ENCODE results near the gene ULK1. TPM values are rescaled to one million over a fixed set of nuclear protein-coding genes. Genes with fewer than 3 reads are reported as not detected.

ULK1 gene
- total and polyA plus RNA-seq, 2 of the 13 experiments (the other 11 are each of a cell fraction or from before 2014, with no cell fraction given), result 2.8 to 10.1 TPM

- TF ChIP-seq, protein P1, sequence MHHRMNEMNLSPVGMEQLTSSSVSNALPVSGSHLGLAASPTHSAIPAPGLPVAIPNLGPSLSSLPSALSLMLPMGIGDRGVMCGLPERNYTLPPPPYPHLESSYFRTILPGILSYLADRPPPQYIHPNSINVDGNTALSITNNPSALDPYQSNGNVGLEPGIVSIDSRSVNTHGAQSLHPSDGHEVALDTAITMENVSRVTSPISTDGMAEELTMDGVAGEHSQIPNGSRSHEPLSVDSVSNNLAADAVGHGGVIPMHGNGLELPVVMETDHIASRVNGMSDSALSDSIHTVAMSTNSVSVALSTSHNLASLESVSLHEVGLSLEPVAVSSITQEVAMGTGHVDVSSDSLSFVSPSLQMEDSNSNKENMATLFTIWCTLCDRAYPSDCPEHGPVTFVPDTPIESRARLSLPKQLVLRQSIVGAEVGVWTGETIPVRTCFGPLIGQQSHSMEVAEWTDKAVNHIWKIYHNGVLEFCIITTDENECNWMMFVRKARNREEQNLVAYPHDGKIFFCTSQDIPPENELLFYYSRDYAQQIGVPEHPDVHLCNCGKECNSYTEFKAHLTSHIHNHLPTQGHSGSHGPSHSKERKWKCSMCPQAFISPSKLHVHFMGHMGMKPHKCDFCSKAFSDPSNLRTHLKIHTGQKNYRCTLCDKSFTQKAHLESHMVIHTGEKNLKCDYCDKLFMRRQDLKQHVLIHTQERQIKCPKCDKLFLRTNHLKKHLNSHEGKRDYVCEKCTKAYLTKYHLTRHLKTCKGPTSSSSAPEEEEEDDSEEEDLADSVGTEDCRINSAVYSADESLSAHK (CRISPR knock-in tag; IDR thresholded peaks at IDR 0.05; ENCODE audit: borderline replicate concordance), result 0 out of 2 replicates have a peak, but pooled peaks have one; percentile 51
- TF ChIP-seq FOXJ3 (CRISPR knock-in tag; IDR thresholded peaks at IDR 0.05; ENCODE audit: borderline replicate concordance) (peak; percentile 91), ZNF691 (CRISPR knock-in tag; IDR thresholded peaks at IDR 0.05; ENCODE audit: borderline replicate concordance, low read depth) (peak; percentile 95; the same call in 1 of the 2 replicates), ZNF230 (CRISPR knock-in tag; IDR thresholded peaks at IDR 0.05) (peak; percentile 76; the same call in 1 of the 2 replicates), ZNF710 (CRISPR knock-in tag; IDR thresholded peaks at IDR 0.05; ENCODE audit: borderline replicate concordance) (peak; percentile 85), ZNF430 (CRISPR knock-in tag; IDR thresholded peaks at IDR 0.05) (peak; percentile 92), ONECUT2 (CRISPR knock-in tag; IDR thresholded peaks at IDR 0.05) (no peak), MXD1 (CRISPR knock-in tag; IDR thresholded peaks at IDR 0.05) (peak; percentile 92), ZNF850 (CRISPR knock-in tag; conservative IDR thresholded peaks at IDR 0.05) (no peak), ATM (IDR thresholded peaks at IDR 0.05; ENCODE audit: borderline replicate concordance) (no peak), ZNF317 (CRISPR knock-in tag; IDR thresholded peaks at IDR 0.05) (peak; percentile 80; the same call in 1 of the 2 replicates), HNF1B (CRISPR knock-in tag; IDR thresholded peaks at IDR 0.05) (peak; percentile 56)
- TF ChIP-seq, protein P2, sequence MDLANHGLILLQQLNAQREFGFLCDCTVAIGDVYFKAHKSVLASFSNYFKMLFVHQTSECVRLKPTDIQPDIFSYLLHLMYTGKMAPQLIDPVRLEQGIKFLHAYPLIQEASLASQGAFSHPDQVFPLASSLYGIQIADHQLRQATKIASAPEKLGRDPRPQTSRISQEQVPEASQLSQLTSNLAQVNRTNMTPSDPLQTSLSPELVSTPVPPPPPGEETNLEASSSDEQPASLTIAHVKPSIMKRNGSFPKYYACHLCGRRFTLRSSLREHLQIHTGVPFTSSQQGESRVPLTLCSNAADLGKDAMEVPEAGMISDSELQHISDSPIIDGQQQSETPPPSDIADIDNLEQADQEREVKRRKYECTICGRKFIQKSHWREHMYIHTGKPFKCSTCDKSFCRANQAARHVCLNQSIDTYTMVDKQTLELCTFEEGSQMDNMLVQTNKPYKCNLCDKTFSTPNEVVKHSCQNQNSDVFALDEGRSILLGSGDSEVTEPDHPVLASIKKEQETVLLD (CRISPR knock-in tag; IDR thresholded peaks at IDR 0.05; ENCODE audit: low read depth), result peak; percentile 64; the same call in 1 of the 2 replicates
Measured at GRCh38 chr12:131860472-131861260, 33.8 kb upstream of the ULK1 start (continued).

Measured in HepG2 (cell line).